ENCODE measurements around the gene SLC1A2. TPM values are rescaled to one million over a fixed set of nuclear protein-coding genes. Genes with fewer than 3 reads are reported as not detected.

SLC1A2 gene
- total and polyA plus RNA-seq, 2 experiments from 2014 or later, result 0.70 to 2.8 TPM

DNA sequence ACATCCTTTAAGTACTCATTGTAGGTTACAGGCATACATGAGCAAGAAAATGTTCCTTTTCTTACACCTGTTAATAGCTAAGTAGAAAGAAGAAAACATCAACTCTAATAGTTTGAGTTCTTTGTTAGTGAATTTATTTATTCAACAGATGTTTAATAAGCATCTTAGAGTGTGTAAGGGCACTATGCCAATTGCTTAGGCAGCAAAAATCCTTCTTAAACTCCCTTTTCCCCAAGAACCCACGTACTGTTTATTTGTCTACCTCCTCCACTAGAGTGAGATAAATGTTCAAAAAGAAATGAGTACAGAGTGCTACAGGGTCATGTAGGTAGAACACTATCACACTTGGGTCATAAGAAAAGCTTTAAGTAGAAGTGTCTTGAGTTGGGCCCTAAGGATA is 149.0 kb downstream of the SLC1A2 start (continued):
- TF ChIP-seq, protein P1, sequence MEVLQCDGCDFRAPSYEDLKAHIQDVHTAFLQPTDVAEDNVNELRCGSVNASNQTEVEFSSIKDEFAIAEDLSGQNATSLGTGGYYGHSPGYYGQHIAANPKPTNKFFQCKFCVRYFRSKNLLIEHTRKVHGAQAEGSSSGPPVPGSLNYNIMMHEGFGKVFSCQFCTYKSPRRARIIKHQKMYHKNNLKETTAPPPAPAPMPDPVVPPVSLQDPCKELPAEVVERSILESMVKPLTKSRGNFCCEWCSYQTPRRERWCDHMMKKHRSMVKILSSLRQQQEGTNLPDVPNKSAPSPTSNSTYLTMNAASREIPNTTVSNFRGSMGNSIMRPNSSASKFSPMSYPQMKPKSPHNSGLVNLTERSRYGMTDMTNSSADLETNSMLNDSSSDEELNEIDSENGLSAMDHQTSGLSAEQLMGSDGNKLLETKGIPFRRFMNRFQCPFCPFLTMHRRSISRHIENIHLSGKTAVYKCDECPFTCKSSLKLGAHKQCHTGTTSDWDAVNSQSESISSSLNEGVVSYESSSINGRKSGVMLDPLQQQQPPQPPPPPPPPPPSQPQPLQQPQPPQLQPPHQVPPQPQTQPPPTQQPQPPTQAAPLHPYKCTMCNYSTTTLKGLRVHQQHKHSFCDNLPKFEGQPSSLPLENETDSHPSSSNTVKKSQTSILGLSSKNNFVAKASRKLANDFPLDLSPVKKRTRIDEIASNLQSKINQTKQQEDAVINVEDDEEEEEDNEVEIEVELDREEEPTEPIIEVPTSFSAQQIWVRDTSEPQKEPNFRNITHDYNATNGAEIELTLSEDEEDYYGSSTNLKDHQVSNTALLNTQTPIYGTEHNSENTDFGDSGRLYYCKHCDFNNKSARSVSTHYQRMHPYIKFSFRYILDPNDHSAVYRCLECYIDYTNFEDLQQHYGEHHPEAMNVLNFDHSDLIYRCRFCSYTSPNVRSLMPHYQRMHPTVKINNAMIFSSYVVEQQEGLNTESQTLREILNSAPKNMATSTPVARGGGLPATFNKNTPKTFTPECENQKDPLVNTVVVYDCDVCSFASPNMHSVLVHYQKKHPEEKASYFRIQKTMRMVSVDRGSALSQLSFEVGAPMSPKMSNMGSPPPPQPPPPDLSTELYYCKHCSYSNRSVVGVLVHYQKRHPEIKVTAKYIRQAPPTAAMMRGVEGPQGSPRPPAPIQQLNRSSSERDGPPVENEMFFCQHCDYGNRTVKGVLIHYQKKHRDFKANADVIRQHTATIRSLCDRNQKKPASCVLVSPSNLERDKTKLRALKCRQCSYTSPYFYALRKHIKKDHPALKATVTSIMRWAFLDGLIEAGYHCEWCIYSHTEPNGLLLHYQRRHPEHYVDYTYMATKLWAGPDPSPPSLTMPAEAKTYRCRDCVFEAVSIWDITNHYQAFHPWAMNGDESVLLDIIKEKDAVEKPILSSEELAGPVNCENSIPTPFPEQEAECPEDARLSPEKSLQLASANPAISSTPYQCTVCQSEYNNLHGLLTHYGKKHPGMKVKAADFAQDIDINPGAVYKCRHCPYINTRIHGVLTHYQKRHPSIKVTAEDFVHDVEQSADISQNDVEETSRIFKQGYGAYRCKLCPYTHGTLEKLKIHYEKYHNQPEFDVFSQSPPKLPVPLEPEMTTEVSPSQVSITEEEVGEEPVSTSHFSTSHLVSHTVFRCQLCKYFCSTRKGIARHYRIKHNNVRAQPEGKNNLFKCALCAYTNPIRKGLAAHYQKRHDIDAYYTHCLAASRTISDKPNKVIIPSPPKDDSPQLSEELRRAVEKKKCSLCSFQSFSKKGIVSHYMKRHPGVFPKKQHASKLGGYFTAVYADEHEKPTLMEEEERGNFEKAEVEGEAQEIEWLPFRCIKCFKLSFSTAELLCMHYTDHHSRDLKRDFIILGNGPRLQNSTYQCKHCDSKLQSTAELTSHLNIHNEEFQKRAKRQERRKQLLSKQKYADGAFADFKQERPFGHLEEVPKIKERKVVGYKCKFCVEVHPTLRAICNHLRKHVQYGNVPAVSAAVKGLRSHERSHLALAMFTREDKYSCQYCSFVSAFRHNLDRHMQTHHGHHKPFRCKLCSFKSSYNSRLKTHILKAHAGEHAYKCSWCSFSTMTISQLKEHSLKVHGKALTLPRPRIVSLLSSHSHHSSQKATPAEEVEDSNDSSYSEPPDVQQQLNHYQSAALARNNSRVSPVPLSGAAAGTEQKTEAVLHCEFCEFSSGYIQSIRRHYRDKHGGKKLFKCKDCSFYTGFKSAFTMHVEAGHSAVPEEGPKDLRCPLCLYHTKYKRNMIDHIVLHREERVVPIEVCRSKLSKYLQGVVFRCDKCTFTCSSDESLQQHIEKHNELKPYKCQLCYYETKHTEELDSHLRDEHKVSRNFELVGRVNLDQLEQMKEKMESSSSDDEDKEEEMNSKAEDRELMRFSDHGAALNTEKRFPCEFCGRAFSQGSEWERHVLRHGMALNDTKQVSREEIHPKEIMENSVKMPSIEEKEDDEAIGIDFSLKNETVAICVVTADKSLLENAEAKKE (CRISPR knock-in tag; IDR thresholded peaks at IDR 0.05), result no peak
- no peak for TF ChIP-seq REST (IDR thresholded peaks at IDR 0.05; ENCODE audit: unreplicated experiment)
- no peak for TF ChIP-seq EZH2 (IDR thresholded peaks at IDR 0.05; ENCODE audit: low read depth, unreplicated experiment)
- TF ChIP-seq, protein P2, sequence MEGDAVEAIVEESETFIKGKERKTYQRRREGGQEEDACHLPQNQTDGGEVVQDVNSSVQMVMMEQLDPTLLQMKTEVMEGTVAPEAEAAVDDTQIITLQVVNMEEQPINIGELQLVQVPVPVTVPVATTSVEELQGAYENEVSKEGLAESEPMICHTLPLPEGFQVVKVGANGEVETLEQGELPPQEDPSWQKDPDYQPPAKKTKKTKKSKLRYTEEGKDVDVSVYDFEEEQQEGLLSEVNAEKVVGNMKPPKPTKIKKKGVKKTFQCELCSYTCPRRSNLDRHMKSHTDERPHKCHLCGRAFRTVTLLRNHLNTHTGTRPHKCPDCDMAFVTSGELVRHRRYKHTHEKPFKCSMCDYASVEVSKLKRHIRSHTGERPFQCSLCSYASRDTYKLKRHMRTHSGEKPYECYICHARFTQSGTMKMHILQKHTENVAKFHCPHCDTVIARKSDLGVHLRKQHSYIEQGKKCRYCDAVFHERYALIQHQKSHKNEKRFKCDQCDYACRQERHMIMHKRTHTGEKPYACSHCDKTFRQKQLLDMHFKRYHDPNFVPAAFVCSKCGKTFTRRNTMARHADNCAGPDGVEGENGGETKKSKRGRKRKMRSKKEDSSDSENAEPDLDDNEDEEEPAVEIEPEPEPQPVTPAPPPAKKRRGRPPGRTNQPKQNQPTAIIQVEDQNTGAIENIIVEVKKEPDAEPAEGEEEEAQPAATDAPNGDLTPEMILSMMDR (conservative IDR thresholded peaks at IDR 0.05; ENCODE audit: low read depth in 2 of 2), result no peak

All from GM23338 (cell line).